H1 (cell line): ENCODE measurements around the gene CNPY3. TPM values are rescaled to one million over a fixed set of nuclear protein-coding genes. Genes with fewer than 3 reads are reported as not detected.

ENCODE experiments used
- CBX8 ChIP-seq: fragments of 300-800, 300-1000 bp; sonication (generic); IDR thresholded peaks from 2 replicates; pipeline ENCODE4 v1.7.1; 2016; ENCODE audit warnings: low read depth, low read length, borderline replicate concordance
- EZH2 ChIP-seq: fragments of 200-600 bp; sonication (generic); IDR thresholded peaks from 2 replicates; pipeline ENCODE4 v1.7.1; 2012; ENCODE audit warnings: low read depth, mild to moderate bottlenecking, moderate library complexity, low read length, inconsistent platforms; ENCODE audit not compliant: severe bottlenecking
- SIRT6 ChIP-seq: IDR thresholded peaks from one replicate; pipeline ENCODE4 v1.7.1; 2012; ENCODE audit warnings: low read length, inconsistent platforms
- polyA plus RNA-seq, 7 experiments: library from polyadenylated mRNA; depleted of rRNA in 3 of 7; stranded (reverse) in 5 of 7; unstranded in 2 of 7; fragments of >200 nt in 5 of 7; fragments of 200-250 nt in 2 of 7; gene quantifications; 1 replicate in 5 of 7; 2 replicates in 1 of 7; 4 replicates in 1 of 7; pipeline versions ENCODE4 v1.2.1 to v1.2.3, GENCODE V29; 2011 to 2013; ENCODE audit warnings: missing spikeins in 2 of 7, mixed read lengths in 2 of 7
- total RNA-seq: library from RNA; stranded (reverse); fragmentation: NEBNext Ultra II Directional; extraction: Animal tissue kit (Norgen Biotek cat#: 25700); gene quantifications from 2 replicates; pipeline ENCODE4 v1.2.1, GENCODE V29; 2021

The CNPY3 gene
- total and polyA plus RNA-seq, 2 of the 8 experiments (the other 6 are each of a cell fraction or from before 2014, with no cell fraction given): 49.6 to 64.5 TPM

DNA sequence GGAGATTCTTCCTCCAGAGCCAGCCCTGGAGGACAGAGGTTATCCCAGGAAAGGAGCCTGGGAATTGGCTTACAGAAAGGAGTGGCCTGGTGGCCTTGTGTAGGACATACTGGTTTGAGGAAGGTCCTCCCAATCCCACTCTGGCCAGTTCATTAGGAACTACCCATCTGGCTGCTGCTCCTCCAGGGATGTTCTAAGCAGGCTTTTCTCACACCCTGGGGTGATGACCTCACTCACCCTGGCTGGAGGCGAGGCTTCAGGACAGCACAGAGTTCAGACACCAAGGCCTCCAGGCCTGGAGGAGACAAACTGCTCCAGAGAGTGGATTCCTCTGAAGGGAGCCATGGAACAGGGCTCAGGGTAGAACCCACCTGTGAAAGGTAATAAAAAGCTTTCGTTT, 40.2 kb downstream of the CNPY3 start (continued):
- TF ChIP-seq CBX8 (no peak), SIRT6 (no peak), EZH2 (no peak)
